Activated CD4-positive, alpha-beta T cell treated with anti-CD3 and anti-CD28 coated beads, Interleukin-10, Interleukin-2, amounts not matched to agents 100 ng/mL and 50 ng/mL, durations not matched to agents 16 hours and 8 hours (primary cell): Measurements from ENCODE around the gene CFL1.

Experiments used
- DNase-seq: peaks from one replicate; pipeline ENCODE4 v3.0.0-alpha.2; 2020

CFL1 gene

GRCh38 chr11:65869643-65870306 is 11.8 kb upstream of the CFL1 start:
- no peak for DNase-seq

DNA sequence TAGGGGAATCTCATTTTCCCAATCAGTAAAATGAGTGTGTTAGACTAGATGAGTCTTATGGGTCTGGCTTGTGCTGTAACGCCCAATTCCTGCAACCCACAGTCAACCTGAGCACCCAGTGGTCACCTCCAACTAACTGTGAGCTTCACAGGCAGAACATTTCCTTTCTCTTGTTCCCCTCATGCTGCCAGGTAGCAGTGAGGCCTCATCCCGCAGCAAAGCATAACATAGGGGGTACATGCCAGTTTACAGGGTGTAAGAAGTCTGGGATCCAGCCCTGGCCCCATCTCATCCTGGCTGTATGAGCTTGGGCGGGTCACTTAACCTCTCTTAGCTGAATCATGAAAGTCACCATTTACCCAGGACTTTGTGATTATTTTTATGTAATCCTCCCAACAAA is 10.9 kb upstream of the CFL1 start:
- DNase-seq, result no peak

- no peak for DNase-seq
These were observed 10.2 kb upstream of the CFL1 start for GRCh38 chr11:65868076-65868667.

GRCh38 chr11:65867284-65868071 is 9.5 kb upstream of the CFL1 start:
- no peak for DNase-seq

- DNase-seq, result no peak
These were observed 8.7 kb upstream of the CFL1 start for GRCh38 chr11:65866509-65867283.

DNA sequence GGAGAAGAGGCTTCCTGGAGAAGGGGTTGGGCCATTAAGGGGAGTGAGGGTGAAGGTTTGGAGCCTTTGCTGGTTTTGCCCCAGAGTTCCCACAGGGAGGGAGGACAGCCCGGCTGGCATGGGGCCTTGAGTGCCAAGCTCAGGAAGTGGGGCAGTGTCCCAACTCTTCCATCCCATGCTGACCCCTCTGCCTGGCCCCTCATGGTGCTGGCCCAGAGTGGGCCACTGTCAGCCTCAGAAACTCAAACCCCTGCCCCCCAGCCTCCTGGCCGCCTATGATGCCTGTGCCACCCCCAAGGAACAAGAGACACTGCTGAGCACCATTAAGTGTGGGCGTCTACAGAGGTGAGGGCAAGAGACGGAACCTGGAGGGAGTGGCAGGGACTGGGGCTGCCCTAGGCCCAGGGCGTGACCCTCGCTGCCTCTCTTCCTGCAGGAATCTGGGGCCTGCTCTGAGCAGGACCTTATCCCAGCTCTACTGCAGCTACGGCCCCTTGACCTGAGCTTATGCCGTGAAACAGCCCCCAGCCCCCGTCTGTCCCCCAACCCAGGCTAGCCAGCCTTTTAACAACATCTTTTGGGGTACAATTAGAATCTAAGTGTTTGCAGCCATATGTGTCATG is 7.7 kb upstream of the CFL1 start:
- no peak for DNase-seq

- no peak for DNase-seq
These were observed 6.9 kb upstream of the CFL1 start for GRCh38 chr11:65864706-65865471.

DNA sequence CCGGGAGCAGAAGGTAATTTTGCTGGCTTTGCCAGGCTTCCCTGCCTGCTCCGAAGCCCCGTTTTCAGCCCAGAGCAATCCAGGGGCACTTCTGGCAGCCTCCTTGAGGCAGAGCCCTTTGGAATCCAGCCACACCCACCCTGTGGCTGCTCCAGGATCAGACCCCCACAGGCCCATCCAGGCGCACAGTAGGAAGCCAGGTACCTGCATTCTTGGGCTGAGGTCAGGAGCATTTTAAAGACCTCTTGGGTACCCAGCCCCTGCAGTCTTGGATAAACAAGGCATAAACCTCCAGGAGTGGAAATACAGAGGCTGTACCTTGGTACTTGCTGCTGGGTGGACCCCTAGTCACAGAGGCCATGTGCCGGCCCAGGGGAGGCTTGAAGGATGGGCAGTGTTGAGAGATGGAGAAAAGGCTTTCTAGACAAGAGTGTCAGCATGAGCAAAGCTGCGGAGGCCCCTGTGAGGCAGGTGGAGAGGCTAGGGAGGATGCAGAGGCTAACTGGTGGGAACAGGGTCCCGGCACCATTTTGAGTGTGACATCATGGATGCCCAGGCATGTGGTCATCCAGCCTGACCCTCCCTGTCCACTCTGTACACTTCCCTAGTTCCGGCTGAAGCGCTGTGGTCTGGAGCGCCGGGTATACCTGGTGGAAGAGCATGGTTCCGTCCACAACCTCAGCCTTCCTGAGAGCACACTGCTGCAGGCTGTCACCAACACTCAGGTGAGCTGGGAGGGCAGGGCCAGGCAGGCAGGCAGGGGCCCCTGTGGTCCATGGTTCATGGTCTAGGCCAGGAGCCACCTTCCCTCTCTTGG is 6.1 kb upstream of the CFL1 start:
- no peak for DNase-seq

DNA sequence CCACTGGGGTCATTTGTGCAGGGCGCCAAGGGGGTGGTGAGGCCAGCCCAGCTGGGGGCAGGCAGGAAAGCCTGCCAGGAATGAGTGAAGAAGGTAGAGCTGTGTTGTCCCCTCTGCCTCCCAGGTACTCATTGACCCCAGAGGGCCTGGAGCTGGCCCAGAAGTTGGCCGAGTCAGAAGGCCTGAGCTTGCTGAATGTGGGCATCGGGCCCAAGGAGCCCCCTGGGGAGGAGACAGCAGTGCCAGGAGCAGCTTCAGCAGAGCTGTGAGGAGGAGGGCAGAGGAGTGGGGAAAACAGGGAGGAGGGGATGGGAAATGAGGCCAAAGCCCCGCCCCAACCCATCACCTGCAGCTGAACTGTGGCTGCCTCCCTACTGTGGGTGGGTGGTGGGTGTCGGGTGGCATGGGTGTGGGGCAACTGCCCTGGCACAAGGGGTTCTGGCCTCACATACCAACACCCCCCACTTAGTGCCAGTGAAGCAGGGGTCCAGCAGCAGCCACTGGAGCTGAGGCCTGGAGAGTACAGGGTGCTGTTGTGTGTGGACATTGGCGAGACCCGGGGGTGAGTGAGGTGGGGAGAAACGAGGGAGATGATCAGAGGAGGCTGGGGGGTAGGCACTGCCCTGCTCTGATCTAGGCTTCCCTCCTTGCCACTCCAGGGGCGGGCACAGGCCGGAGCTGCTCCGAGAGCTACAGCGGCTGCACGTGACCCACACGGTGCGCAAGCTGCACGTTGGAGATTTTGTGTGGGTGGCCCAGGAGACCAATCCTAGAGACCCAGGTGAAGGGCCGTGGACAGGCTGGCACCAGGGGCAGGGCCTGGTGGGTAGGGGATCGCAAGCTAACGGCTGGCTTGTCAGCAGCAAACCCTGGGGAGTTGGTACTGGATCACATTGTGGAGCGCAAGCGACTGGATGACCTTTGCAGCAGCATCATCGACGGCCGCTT is 5.2 kb upstream of the CFL1 start:
- no peak for DNase-seq

DNA sequence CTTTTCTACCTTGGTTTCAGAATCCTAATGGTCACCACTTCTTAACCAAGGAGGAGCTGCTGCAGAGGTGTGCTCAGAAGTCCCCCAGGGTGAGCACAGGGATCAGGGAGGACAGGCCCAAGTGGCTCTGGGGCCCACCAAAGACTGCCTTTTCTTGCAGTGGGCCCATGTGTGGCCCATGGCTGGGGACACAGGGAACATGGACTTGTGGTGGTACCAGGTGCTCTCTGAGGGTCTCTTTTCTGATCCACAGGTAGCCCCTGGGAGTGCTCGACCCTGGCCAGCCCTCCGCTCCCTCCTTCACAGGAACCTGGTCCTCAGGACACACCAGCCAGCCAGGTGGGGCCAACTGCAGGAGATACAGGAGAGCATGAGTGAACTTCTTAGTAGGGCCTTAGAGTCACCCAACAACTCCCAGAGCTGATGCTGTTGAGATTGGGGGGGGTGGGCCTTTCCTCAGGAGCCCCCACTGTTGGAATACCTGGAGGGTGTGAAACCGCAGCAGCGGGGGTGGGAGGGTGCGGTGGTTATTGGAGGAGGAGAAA is 4.3 kb upstream of the CFL1 start:
- DNase-seq, result no peak

DNA sequence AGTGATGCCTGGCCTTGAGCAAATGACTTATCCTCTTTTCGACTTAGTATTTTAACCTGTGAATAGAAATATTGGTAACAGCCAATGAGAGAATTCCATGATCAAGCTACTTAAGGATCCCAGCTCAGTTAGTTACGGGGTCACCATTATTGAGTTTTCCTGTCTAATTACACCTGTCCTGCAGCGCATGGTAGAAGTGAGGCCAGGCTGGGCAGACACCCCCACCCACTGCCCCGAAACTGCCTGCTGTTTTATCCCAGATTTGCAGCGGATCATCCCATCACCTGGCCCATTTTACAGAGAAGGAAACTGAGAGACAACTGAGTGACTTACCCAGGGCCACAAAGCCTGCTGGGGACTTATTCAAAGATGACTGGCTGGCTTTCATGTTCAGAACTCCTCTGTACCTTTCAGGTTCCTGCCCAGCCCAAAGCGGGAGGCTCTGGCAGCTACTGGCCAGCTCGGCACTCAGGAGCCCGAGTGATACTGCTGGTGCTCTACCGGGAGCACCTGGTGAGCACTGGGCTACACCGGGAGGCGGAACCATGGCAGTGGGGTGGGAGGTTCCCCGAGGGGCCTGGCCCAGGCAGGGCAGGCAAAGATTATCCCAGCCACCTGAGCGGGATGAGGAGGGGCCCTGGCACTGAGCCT is 3.7 kb upstream of the CFL1 start:
- DNase-seq, result no peak

DNA sequence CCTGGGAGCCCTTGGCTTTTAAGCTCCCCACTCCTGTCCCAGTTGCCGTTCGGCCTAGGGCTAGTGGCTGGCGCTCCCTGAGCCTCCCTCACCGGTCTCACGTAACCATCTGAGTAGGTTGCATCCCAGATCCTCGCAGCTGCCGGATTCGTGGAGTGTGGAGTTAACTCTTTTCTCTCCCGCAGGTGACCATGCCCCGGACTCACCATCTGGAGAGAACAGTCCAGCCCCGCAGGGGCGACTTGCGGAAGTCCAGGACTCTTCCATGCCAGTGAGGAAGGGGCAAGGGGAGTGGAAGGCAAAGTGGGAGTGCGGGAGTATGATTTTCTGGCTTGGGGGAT is 3.2 kb upstream of the CFL1 start:
- no peak for DNase-seq

GRCh38 chr11:65860278-65861164 is 2.5 kb upstream of the CFL1 start, which contains the start of gene MUS81:
TSS of gene MUS81 (plus strand) at chr11:65860433. CDS start at chr11:65860754, 321 bp downstream.
- DNase-seq, result peak; percentile 98

DNA sequence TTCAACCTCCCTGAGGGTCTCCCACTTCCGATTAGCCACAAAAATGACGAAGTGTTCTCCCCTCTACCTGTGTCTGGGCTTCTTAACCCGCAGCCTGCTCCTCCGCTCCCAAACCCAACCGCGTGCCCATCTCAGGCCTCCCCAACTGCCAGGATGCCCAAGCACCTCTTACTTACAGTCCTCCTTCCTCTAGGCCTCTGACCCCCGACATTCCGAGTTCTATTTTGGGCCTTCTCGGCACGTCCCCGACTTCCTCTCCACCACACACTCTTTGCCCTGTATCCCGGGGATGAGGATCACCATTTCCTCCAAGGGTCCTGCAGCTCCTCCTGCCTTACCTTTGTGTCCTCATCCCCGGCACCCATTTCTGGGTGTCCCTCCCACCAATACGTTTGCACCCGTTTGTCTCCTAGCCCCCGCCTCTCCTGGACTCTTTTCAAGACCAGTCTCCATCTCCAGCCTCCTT is 1.9 kb upstream of the CFL1 start:
- DNase-seq, result no peak

GRCh38 chr11:65859095-65859811 is 1.3 kb upstream of the CFL1 start:
- DNase-seq, result peak; percentile 99

DNA sequence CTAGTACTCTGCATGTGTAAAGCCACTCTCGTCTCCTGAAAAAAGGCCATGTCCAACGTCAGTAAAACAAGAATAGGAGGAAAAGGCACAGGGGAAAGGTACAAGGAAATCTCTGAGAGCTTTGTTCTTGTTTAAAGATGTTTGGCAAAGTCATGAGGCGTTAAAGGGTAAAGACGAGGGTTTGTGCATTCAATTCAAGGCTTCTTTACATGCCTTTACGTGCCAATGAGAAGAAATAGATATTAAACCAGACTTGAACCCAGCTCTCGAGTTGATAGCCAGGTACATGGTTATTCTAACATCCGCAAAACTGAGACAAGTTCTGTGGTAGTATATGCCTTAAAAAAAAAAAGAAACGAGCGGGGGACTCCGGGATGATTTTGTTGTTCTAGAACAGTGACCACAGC is 704 bp upstream of the CFL1 start:
- no peak for DNase-seq

GRCh38 chr11:65857500-65857852 is 504 bp downstream of the CFL1 start:
- DNase-seq, result no peak
